ENCODE results near the gene RPL19. TPM values are rescaled to one million over a fixed set of nuclear protein-coding genes. Genes with fewer than 3 reads are reported as not detected.

Gene RPL19
- total RNA-seq, 3 donors from 2014 or later, result 1,315 to 1,492 (median 1,411) TPM

- Histone ChIP-seq H3K4me1 (ENCODE audit: low read depth) (peaks cover 14% of the 10 kb centered on the region), H3K36me3 (ENCODE audit: low read depth) (no peaks in the 10 kb centered on the region), H3K4me3 (no peak overlapping the region), H3K9me3 (no peaks in the 10 kb centered on the region)
- intact Hi-C loops (cut with DNase I, micrococcal nuclease), result no loop called here
- DNase-seq (no peak), ATAC-seq (no peak)
- TF ChIP-seq CTCF (IDR thresholded peaks at IDR 0.05), result no peak
These were observed 18.8 kb upstream of the RPL19 start for GRCh38 chr17:39181303-39181702.

GRCh38 chr17:39183045-39183444, 17.0 kb upstream of the RPL19 start:
- intact Hi-C loops (cut with DNase I, micrococcal nuclease), result no loop called here
- Histone ChIP-seq H3K4me1 (ENCODE audit: low read depth) (peaks cover 18% of the 10 kb centered on the region), H3K9me3 (no peaks in the 10 kb centered on the region), H3K36me3 (ENCODE audit: low read depth) (no peaks in the 10 kb centered on the region), H3K4me3 (no peak overlapping the region)
- no peak for TF ChIP-seq CTCF (IDR thresholded peaks at IDR 0.05)
- no peak for ATAC-seq
- DNase-seq, result no peak

- Histone ChIP-seq H3K4me3 (no peak overlapping the region), H3K36me3 (ENCODE audit: low read depth) (no peaks in the 10 kb centered on the region), H3K4me1 (ENCODE audit: low read depth) (peaks cover 12% of the 10 kb centered on the region), H3K9me3 (no peaks in the 10 kb centered on the region)
- TF ChIP-seq CTCF (IDR thresholded peaks at IDR 0.05), result no peak
- ATAC-seq, result no peak
- intact Hi-C loops (cut with DNase I, micrococcal nuclease), result no loop called here
- DNase-seq, result no peak
These were observed 16.4 kb upstream of the RPL19 start for GRCh38 chr17:39183720-39184119.

DNA sequence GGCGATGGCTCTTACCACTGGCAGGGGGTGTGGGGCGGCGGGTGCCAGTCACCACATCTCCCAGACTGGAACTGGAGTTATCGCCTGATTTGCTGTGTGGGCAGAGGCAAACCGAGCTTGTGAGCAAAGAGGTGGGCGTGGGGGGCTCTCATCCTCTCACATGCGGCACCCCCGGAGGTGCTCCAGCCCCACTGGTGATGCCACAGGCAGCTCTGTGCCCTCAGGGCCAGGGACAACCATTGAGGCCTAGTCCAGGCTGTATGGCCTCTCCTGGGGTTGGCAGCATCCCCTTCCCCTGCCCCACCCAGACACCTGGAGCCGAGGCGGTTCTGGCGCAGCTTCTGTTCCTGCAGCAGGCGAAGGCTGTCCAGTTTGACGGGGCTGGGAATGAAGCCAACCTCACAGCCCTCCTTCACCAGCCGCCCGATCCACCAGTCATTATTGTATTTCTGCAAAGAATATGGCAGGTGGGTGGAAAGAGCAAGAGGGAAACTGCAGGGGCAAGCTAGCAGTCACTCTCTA, 13.5 kb upstream of the RPL19 start:
- Histone ChIP-seq H3K36me3 (ENCODE audit: low read depth) (no peaks in the 10 kb centered on the region), H3K4me1 (ENCODE audit: low read depth) (peaks cover 8% of the 10 kb centered on the region), H3K4me3 (no peak overlapping the region), H3K9me3 (no peaks in the 10 kb centered on the region)
- intact Hi-C loops (cut with DNase I, micrococcal nuclease), result no loop called here
- DNase-seq (peak in 1 of 3 donors; percentile 68), ATAC-seq (peak; percentile 31)
- TF ChIP-seq CTCF (IDR thresholded peaks at IDR 0.05), result no peak

GRCh38 chr17:39187152-39187830, 12.8 kb upstream of the RPL19 start:
- no peak for TF ChIP-seq CTCF (IDR thresholded peaks at IDR 0.05)
- Histone ChIP-seq H3K36me3 (ENCODE audit: low read depth) (no peaks in the 10 kb centered on the region), H3K4me1 (ENCODE audit: low read depth) (peaks cover 8% of the 10 kb centered on the region), H3K9me3 (no peaks in the 10 kb centered on the region), H3K4me3 (no peak overlapping the region)
- ATAC-seq (peak; percentile 94), DNase-seq (peak; percentile 63 to 67 (median 63))
- intact Hi-C loops (cut with DNase I, micrococcal nuclease), result no loop called here
